Lung microvascular endothelial cell (primary cell): ENCODE results near the gene UBQLN4. TPM values are rescaled to one million over a fixed set of nuclear protein-coding genes. Genes with fewer than 3 reads are reported as not detected.

Experiments used
- DNase-seq, 2 donors: peaks; one replicate each; pipeline versions ENCODE4 v3.0.0 to v3.0.0-alpha.2; 2010; ENCODE audit warnings: low read depth in 2 of 2
- total RNA-seq: library from RNA; depleted of rRNA; stranded (reverse); fragments of >200 nt; gene quantifications from 2 replicates; pipeline ENCODE4 v1.2.1, GENCODE V29; 2014

The UBQLN4 gene
- total RNA-seq, 1 donor from 2014 or later = 12.1 TPM

DNA sequence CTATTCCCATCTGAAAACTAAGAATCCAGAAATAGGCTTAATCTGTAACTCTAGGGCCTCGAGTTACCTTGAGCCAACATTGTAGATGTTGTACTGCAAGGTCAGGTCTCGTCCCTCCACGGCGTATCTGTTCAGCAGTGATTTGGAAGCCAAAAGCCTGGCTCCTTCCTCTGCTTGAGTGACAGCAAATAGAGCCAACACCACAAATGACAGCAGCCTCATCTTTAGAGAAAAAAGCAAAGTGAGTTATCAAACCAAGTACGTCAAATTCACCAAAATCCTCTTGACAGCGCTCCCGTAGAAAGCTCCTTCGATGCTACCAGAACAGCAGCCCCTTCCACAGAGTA lies 33.7 kb downstream of the UBQLN4 start:
- DNase-seq = no peak

DNA sequence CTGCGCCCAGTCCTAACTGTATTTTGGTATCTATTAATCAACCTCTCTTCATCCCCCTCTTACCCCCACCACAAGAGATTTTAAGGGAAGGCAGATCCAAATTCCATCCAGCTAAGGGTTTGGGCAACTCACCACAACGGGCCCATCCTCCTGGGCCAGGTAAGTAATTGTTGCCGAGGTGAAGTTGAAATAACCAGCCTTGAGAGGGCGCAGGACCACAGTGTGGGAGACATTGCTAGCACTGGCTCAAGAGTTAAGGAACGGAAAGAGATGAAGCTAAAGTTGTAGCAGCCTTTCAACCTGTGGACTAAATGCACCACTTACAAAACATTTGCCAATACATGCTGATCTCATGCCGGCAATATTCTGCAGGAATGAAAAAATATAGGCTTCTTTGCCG lies 38.8 kb downstream of the UBQLN4 start:
- DNase-seq = no peak

DNA sequence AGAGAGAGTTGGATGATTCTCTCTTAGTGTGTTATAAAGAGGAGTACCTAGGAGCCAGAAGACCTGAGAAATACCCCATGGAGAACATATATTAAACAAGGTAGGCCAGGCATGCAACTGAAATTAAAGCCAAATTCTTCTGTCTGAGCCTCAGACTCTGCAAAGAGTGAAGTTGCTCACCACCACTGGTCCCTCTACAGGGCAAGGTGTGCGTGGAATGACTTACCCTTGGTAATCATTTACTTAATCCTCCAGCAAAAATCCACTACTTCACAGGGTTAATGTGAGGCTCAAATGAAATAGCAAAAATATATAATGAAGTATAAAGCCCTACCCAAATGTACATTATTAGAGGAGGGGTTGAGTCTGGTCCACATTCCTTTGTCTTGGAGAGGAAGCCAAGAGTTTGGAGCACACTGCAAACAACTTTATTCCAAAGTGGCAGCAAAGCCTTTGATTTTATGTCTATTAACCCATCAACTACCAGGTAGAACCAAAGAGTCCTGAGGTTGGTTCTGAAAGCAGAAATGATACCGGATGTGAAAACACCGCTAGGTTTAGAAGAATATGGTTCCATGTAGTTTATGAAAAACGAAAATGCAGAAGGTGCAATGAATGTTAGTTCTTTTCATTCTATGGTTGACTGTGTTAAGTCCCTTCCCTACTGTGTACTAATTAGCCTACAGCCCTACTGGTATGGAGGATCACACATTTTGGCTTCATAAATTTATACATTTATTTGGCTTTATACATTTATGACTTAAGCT lies 41.4 kb downstream of the UBQLN4 start:
- DNase-seq = no peak

DNA sequence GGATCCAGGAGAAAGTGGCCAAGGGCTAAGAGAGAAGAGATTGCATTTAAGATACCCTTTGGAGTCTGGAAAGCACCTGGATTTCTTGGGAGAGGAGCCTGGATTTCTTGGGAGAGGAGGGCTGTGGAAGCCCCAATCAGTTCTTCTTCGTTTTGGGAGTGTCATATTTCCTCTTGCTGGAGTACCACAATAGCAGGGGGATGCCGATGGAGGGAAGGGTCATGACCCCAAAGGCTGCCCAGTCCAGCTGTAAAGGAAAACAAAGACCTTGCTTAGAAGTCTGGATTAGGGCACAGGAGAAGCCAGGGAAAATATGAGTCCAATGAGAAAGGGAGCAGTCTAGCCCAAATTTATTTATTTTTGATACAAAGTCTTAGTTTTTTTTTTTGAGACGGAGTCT lies 44.2 kb downstream of the UBQLN4 start:
- no peak for DNase-seq

DNA sequence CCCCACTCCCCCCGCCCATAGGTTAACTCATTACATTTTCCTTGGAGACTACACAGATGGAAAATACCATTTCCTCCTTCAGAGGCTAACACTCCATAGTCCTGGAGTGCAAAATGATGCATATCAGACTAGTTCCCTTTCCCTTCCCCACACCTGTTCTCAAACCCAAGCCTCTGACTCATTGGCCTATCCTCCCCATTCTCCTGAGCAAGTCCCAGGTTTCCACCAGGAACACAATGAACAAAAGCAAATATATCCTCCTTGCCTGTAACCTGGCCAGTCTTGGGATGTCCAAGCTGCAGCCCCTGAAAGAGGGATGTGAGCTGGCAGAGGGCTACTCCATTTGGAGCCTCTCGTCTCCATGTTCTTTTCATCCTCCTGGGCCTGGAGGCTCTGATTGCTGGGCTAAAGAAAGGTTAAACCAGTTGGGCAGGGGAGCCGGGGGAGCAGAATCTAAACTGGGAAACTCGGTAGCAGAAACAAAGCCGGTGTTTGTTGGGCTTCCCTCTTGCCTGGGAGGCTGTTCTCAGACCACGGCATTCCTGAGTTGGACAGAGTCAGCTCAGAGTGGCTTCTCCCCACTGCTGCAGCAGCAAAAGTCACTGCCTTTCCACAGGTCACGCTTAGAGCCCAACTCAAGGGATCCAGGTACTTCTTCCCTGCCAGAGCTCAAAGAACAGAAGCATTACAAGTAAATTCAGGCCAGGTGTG lies 46.8 kb downstream of the UBQLN4 start:
- DNase-seq = no peak

DNA sequence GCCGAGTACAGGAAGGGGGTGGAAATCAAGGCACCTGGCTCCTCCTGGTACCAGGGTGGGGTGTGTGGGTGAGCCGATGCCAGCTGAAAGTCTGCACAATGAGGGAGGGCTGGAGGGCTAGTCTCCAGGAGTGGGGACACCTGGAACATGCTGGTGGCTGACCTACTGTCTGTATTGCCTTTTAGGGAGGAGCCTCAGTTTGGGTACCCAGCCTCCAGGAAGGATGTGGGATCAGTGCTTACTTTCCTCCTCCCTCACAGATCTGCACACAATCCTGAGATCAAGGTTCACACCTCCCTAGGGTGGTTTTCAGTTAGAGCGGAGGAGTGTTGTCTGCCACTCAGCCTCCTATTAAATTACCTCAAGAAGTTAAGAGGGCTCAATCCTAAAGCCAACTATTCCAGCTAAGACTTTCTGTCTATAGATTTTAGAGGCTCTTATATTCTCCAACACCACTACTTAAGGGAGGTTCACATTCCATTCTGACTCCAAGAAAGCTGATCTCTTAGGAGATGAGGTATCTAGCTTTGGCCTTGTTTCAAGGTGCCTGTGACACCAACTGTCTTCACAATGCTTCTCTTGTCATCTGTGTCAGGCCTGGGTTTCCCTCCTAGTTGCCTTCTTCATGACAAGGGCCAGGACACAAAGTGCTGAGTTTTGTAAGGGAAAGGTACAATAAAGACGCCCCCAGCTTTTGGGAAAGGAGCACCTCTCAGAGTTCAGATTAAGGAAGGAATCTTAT lies 48.6 kb downstream of the UBQLN4 start:
- no peak for DNase-seq

DNA sequence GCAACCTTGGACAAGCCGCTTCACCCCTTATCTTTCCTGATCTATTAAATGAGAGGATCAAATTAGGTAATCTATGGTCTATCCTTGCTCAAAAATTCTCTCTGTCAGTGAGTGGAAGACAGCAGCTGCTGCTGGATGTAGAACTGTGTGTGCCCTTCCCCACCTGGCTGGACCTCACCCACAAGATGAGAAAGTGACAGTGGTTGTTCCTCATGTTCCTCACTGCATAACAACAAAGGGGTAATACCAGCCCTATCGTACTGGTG lies 49.7 kb downstream of the UBQLN4 start:
- no peak for DNase-seq

DNA sequence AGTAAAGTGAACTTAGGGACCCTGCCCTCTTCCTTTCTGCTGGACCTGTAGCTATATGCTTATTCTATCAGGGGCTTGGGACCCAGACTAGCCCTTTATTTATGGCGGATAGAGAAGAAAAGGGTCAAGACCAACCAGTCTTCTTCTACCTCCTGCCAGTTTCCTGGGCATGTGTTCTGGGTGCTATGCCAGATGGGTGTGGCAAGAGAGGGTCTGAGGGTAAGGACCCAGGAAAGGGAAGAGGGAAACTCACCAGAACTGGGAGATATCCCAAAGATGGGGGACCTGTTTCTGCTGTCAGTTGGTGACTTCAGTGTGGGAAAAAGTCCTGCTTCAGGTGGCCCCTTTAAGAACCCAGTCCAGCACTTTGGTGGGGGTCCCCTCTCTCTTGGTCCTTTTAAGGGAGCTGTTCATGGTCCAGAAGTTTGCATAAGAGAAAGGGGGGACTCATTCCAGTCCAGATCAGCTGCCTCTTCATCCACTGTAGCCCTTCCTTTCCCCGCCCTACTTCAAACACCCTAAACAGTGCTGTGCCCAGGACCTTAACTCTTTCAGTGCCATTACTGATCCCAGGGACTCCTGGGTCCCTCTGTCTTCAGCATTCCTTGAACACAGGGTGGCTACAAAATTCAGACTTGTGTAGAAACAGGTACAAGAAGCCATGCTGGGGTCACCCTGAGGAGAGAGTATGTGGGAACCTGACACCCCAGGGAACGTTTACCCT lies 51.2 kb downstream of the UBQLN4 start:
- DNase-seq = no peak

DNA sequence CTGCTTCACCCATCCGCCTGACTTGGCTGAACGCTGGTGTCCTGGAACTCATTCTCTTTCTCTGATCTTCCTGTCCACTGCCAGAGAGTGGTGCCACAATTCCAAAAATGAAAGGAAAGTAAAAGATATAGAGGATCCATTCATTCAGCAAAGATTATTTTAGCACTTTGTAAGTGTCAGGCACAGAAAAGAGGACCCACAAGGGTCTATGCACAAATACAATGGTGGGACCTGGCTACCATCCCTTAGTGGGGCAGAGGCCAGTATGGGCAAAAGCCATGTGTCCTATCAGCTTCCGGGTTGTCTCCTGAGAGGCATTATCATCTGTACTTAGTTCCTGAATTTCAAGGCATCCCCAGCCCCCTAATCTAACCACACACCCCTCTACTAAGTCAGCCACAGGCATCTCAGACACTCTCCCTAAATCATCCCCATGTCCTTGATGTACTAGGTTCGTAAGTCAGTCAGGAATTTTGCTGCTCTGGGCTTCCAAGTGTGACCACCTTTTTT lies 51.9 kb downstream of the UBQLN4 start:
- no peak for DNase-seq

DNA sequence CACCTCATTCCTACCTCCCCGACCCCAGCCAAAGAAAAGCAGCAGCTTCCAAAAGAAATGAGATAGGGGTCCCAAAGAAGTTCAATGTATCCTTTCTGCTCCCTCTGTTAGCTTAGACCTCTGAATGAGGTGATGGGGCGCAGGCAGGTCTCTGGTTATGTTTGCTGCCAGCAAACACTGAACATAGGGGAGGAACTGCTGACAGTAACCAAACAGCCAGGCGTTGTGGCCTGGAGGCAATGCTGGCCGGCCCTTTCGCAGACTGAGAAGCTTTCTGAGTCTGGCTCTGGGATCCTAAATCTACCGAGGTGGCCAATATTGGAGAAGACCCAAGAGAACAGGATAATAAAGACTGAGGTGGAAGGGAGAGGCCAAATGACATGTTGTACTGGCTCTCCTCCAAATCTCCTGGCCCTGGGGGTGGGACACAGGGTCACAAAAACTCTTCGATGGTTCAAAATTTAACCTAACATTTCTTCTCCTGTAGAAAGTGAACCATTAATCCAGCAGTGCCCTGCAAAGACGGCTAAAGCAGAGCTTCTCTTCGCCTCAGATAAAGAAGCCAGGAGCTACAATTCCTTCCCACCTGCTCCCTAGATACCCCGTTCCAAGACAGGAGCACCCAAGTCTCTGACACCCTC lies 52.5 kb downstream of the UBQLN4 start:
- DNase-seq = no peak

DNA sequence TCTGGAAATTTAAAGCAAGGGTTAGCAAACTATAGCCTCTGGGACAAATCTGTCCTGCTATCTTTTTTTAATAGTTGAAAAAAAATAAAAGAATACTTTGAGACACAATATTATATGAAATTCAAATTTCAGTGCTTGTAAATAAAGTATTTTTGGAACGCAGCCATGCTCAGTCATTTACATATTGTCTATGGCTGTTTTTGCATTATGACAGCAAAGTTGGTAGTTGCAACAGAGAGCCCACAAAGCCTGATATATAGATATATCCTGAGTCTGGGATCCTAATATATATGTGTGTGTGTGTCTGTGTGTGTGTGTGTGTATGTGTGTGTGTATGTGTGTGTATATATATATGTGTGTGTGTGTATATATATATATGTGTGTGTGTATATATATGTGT lies 53.6 kb downstream of the UBQLN4 start:
- DNase-seq = no peak

DNA sequence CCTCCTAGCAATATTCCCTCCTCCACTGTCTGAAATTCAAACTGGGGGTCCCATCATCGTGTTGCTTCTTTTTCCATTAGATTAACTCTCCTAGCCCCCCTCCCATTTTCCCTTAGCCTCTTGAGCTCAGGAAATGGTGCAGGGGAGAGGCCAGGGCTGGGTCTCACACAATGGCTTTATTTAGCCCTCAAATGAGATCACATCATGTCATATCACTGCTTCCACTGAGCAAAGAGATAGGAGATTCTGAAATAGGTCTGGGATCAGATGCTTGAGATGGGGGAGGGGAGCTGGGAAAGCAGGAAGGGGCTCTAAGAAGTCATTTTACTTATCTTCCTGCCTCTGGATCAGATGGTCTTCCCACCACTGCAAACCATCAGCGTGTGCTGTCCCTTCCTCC lies 57.4 kb downstream of the UBQLN4 start:
- no peak for DNase-seq

DNA sequence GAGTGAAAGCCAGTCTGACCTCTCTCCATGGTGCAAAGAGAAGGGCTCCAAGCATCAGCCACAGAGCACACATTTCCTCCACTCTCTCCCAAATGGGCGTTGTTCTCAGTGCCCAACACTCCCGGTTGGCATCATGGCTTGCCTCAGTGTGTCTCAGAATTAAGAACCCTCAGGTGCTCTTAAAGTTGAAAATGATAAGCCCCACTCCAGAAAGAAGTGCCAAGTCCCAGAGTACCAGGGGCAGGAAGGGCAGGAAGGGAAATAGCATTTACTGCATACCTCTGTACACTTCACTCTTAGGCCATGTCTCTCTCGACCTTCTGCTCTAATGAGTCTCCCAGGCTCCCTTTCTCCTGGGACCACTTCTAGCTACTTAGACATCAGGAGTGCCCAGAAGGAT lies 60.0 kb downstream of the UBQLN4 start:
- DNase-seq = no peak

DNA sequence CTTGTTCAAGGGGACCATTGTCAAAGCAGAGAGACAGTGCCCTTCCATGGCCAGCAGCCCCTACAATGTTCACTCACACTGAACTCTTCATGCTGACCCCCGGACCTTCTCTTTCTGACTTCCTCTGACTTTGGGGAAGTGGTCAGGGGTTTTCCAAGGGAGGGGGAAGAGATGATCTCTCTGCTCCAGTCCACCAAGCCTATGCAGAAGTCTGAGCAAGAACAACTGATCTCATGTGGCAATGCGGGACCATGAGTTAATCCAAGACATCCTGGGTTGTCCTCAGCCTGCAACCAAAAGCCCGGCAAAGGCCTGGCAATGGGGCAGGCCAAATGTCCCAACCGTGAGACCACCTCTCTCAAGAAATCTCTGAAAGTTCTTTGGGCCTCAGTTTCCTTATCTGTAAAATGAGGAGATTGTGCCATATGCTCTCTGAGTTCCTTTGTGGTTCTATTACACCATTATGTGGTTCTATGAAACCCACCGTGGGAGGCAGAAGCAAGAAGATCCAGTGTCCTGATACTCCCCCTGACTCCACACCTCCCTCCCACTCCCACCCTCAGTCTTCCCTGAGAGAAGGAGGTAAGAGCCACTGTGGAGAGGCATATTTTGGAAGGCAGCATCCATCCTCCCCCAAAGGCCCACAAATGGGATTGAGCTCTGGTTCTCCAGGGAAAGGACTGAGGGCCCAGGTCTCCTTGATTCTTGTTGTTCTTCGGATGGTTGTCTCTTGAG lies 63.4 kb downstream of the UBQLN4 start:
- DNase-seq = no peak

DNA sequence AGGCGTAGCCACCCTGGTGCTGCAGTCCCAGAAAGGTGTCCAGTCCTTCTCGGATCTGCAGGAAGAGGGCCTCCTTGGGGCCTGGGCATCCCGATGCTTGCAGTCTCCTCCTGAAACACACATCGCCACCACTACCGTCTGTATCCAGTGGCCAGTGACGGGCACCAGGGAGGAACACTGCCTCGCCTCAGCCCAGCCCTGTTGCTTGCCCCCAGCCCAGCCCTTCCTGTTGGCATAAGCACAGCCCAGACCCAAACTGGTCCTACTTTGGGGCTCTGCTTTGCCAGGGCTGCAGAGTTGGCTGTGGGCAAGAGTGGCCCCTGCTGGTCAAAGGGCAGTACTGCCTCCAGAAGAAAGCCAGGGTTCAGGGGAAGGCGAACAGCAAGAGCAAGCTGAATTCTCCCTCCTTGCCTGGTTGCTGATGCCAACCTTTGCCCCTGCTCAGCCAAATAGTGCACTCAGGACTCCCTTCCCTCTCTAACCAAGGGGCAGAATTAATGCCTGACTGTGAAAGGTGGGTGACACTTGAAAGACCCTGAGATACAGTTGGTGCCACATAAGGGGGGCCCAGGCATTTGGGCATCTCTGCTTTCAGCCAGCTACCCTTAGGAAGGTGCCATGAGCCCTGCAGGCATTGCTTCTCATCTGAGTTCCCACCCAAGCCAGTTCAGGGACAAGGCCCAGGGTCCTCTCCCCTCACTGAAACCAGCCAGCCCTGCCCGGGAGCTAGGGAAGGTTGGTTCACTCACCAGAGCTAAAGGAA lies 64.2 kb downstream of the UBQLN4 start:
- peak; percentile 74 to 75 for DNase-seq

Other genes starting within 250 kb of the UBQLN4 start
- 14.6 and 27.4 TPM in 2 replicates for gene GON4L, start 196.6 kb downstream of the UBQLN4 start, total RNA-seq
- 15.5 and 24.6 TPM in 2 replicates for gene SYT11, start 194.2 kb downstream of the UBQLN4 start, total RNA-seq
- 19.0 and 26.0 TPM in 2 replicates for gene RIT1, start 142.4 kb downstream of the UBQLN4 start, total RNA-seq
- gene KHDC4, start 119.4 kb downstream of the UBQLN4 start, total RNA-seq = 9.4 and 13.5 TPM in 2 replicates
- not detected in 2 replicates for gene RXFP4, start 112.2 kb downstream of the UBQLN4 start, total RNA-seq
- 59.3 and 69.4 TPM in 2 replicates for gene ARHGEF2, start 75.3 kb downstream of the UBQLN4 start, total RNA-seq
- gene SSR2, start 32.8 kb downstream of the UBQLN4 start, total RNA-seq = 342 and 396 TPM in 2 replicates
- gene LAMTOR2, start 984 bp upstream of the UBQLN4 start, total RNA-seq = 98.6 and 101 TPM in 2 replicates
- not detected in 2 replicates for gene RAB25, start 7.4 kb upstream of the UBQLN4 start, total RNA-seq
- 3.4 and 4.8 TPM in 2 replicates for gene MEX3A, start 28.7 kb upstream of the UBQLN4 start, total RNA-seq
- 187 and 399 TPM in 2 replicates for gene LMNA, start 60.9 kb upstream of the UBQLN4 start, total RNA-seq
- gene SEMA4A, start 99.8 kb upstream of the UBQLN4 start, total RNA-seq = 0.20 and 0.44 TPM in 2 replicates
- gene SLC25A44, start 140.3 kb upstream of the UBQLN4 start, total RNA-seq = 7.0 and 9.3 TPM in 2 replicates
- 39.9 and 45.8 TPM in 2 replicates for gene PMF1, start 159.2 kb upstream of the UBQLN4 start, total RNA-seq
- gene BGLAP, start 188.4 kb upstream of the UBQLN4 start, total RNA-seq = under 0.01 and 0.20 TPM in 2 replicates
- 0.22 and 0.60 TPM in 2 replicates for gene PAQR6, start 194.3 kb upstream of the UBQLN4 start, total RNA-seq
- gene SMG5, start 229.0 kb upstream of the UBQLN4 start, total RNA-seq = 29.9 and 53.2 TPM in 2 replicates
- gene TMEM79, start 230.5 kb upstream of the UBQLN4 start, total RNA-seq = 0.44 and 0.79 TPM in 2 replicates
- 38.3 and 56.4 TPM in 2 replicates for gene GLMP, start 241.9 kb upstream of the UBQLN4 start, total RNA-seq
- 0.20 TPM in 1 of 2 replicates, not detected in the other for gene VHLL, start 245.5 kb upstream of the UBQLN4 start, total RNA-seq